ENCODE measurements around the gene KCNIP4. TPM values are rescaled to one million over a fixed set of nuclear protein-coding genes. Genes with fewer than 3 reads are reported as not detected.

KCNIP4 gene
- total RNA-seq, 1 donor from 2014 or later: not detected

- Histone ChIP-seq H3K9me3 (no peaks in the 10 kb centered on the region), H3K27me3 (ENCODE audit: low read depth) (no peaks in the 10 kb centered on the region), H3K4me3 (no peak overlapping the region), H3K4me1 (no peaks in the 10 kb centered on the region), H3K36me3 (no peaks in the 10 kb centered on the region), H3K27ac (no peak overlapping the region)
- DNase-seq (no peak), ATAC-seq (no peak)
- intact Hi-C loops (cut with DNase I): no loop called here
- TF ChIP-seq CTCF (IDR thresholded peaks at IDR 0.05): no peak
Observed at GRCh38 chr4:20870436-20870835, 1078.1 kb downstream of the KCNIP4 start.

GRCh38 chr4:20868108-20868507 is 1080.5 kb downstream of the KCNIP4 start:
- intact Hi-C loops (cut with DNase I): no loop called here
- no peak overlapping the region for H3K27ac ChIP-seq
- H3K9me3 ChIP-seq: no peaks in the 10 kb centered on the region
- ATAC-seq (no peak), DNase-seq (no peak)
- TF ChIP-seq CTCF (IDR thresholded peaks at IDR 0.05): no peak
- no peaks in the 10 kb centered on the region for H3K27me3 ChIP-seq (ENCODE audit: low read depth)
- H3K36me3 ChIP-seq: no peaks in the 10 kb centered on the region
- H3K4me3 ChIP-seq: no peak overlapping the region
- no peaks in the 10 kb centered on the region for H3K4me1 ChIP-seq

- DNase-seq (no peak), ATAC-seq (no peak)
- Histone ChIP-seq H3K27ac (no peak overlapping the region), H3K36me3 (no peaks in the 10 kb centered on the region), H3K4me3 (no peak overlapping the region), H3K4me1 (no peaks in the 10 kb centered on the region), H3K9me3 (no peaks in the 10 kb centered on the region), H3K27me3 (ENCODE audit: low read depth) (no peaks in the 10 kb centered on the region)
- intact Hi-C loops (cut with DNase I): no loop called here
- TF ChIP-seq CTCF (IDR thresholded peaks at IDR 0.05): no peak
Observed at GRCh38 chr4:20860878-20861277, 1087.7 kb downstream of the KCNIP4 start.

- ATAC-seq (no peak), DNase-seq (no peak)
- Histone ChIP-seq H3K36me3 (no peaks in the 10 kb centered on the region), H3K27me3 (ENCODE audit: low read depth) (no peaks in the 10 kb centered on the region), H3K27ac (no peak overlapping the region), H3K9me3 (no peaks in the 10 kb centered on the region), H3K4me1 (no peaks in the 10 kb centered on the region), H3K4me3 (no peak overlapping the region)
- intact Hi-C loops (cut with DNase I): no loop called here
- no peak for TF ChIP-seq CTCF (IDR thresholded peaks at IDR 0.05)
Observed at GRCh38 chr4:20859097-20859781, 1089.3 kb downstream of the KCNIP4 start.

- Histone ChIP-seq H3K27ac (no peak overlapping the region), H3K9me3 (no peaks in the 10 kb centered on the region), H3K4me1 (no peaks in the 10 kb centered on the region), H3K36me3 (no peaks in the 10 kb centered on the region), H3K27me3 (ENCODE audit: low read depth) (no peaks in the 10 kb centered on the region), H3K4me3 (no peak overlapping the region)
- DNase-seq: no peak
- no peak for ATAC-seq
- intact Hi-C loops (cut with DNase I): no loop called here
- TF ChIP-seq CTCF (IDR thresholded peaks at IDR 0.05): no peak
Observed at GRCh38 chr4:20857081-20857480, 1091.5 kb downstream of the KCNIP4 start.

Data from lower lobe of right lung (tissue), 2 donors.